RPMI7951 (cell line): ENCODE measurements around the gene OR11A1. TPM values are rescaled to one million over a fixed set of nuclear protein-coding genes. Genes with fewer than 3 reads are reported as not detected.

ENCODE experiments used
- DNase-seq: peaks from one replicate; pipeline ENCODE4 v3.0.0-alpha.2; 2012; ENCODE audit warnings: low read depth
- total RNA-seq: library from RNA; depleted of rRNA; stranded (reverse); fragments of >200 nt; shearing (Covaris generic); gene quantifications from 2 replicates; pipeline ENCODE4 v1.2.3, GENCODE V29; 2014; rRNA removed

The OR11A1 gene
- total RNA-seq, 1 experiment from 2014 or later: not detected

GRCh38 chr6:29388533-29388932, 68.3 kb downstream of the OR11A1 start:
- DNase-seq: no peak

DNA sequence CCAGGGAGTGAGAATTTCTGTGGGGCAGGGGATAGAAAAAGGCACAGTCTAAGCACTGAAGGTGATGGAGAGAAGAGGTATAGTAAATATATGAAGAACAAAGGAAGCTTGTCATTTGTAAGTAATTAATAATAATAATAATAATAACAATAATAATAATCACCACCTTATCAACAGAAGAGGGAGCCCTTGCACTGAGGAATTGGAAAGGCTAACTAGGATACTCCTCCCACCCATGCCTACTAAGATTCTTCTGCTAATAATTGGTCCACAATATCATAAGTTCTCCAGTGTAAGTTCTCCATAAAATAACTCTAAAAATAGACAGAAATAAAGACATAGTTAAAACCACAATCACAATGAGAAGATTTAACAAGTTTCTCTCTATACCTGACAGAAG, 80.9 kb downstream of the OR11A1 start:
- no peak for DNase-seq

Other genes starting within 250 kb of the OR11A1 start
- not detected in 2 replicates for gene OR14J1, start 155.4 kb downstream of the OR11A1 start, total RNA-seq
- gene OR5V1, start 88.2 kb downstream of the OR11A1 start, total RNA-seq: not detected in 2 replicates
- not detected in 2 replicates for gene OR12D3, start 81.8 kb downstream of the OR11A1 start, total RNA-seq
- not detected in 2 replicates for gene OR12D2, start 61.4 kb downstream of the OR11A1 start, total RNA-seq
- not detected in 2 replicates for gene OR12D1, start 42.1 kb downstream of the OR11A1 start, total RNA-seq
- not detected in 2 replicates for gene OR10C1, start 17.8 kb downstream of the OR11A1 start, total RNA-seq
- gene OR2H1, start 84 bp upstream of the OR11A1 start, total RNA-seq: not detected in 2 replicates
- gene MAS1L, start 30.9 kb upstream of the OR11A1 start, total RNA-seq: not detected in 2 replicates
- gene UBD, start 102.7 kb upstream of the OR11A1 start, total RNA-seq: not detected in 2 replicates
- gene OR2H2, start 128.1 kb upstream of the OR11A1 start, total RNA-seq: not detected in 2 replicates
- gene GABBR1, start 176.1 kb upstream of the OR11A1 start, total RNA-seq: 3.3 and 5.0 TPM in 2 replicates
- gene MOG, start 200.0 kb upstream of the OR11A1 start, total RNA-seq: not detected in 2 replicates
- gene ZFP57, start 224.1 kb upstream of the OR11A1 start, total RNA-seq: not detected in 2 replicates